ENCODE data around the gene QRICH1. TPM values are rescaled to one million over a fixed set of nuclear protein-coding genes. Genes with fewer than 3 reads are reported as not detected.
A peak's percentile ranks its signal among the peaks of the same experiment; 100 is the strongest.

Gene QRICH1
- total RNA-seq, 4 donors from 2014 or later = 35.8 to 65.6 (median 47.1) TPM

DNA sequence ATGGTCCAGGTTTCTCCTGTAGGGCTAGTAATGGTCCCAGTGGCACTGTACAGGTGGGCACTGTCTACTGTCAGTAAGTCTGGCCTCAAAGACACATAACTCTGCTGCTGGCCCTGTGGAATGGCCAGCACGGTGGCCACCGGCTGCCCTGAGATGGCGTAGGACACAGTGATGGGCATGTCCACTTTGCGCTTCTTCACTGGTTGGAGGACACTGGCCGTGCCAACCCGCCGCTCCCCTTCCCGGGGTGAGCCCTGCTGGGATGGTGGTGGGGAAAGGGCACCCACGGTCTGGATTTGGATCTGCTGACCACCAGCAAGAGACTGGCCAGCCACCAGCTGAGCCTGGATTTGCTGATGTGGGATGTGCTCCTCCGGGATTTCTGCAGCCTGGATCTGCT lies 36.6 kb downstream of the QRICH1 start:
- no peak overlapping the region for H3K27ac ChIP-seq
- TF ChIP-seq, protein P1, sequence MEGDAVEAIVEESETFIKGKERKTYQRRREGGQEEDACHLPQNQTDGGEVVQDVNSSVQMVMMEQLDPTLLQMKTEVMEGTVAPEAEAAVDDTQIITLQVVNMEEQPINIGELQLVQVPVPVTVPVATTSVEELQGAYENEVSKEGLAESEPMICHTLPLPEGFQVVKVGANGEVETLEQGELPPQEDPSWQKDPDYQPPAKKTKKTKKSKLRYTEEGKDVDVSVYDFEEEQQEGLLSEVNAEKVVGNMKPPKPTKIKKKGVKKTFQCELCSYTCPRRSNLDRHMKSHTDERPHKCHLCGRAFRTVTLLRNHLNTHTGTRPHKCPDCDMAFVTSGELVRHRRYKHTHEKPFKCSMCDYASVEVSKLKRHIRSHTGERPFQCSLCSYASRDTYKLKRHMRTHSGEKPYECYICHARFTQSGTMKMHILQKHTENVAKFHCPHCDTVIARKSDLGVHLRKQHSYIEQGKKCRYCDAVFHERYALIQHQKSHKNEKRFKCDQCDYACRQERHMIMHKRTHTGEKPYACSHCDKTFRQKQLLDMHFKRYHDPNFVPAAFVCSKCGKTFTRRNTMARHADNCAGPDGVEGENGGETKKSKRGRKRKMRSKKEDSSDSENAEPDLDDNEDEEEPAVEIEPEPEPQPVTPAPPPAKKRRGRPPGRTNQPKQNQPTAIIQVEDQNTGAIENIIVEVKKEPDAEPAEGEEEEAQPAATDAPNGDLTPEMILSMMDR (IDR thresholded peaks at IDR 0.05 in 4 of 5, conservative IDR thresholded peaks at IDR 0.05 in 1 of 5) = no peak
- no peak for TF ChIP-seq POLR2A (IDR thresholded peaks at IDR 0.05)
- H3K4me1 ChIP-seq = peaks cover 0 to 9% of the 10 kb centered on the region in 2 donors
- peaks cover 5 to 48% of the 10 kb centered on the region in 2 donors for H3K36me3 ChIP-seq
- H3K4me3 ChIP-seq = no peak overlapping the region
- ATAC-seq = no peak
- in situ Hi-C loops (cut with MboI; ENCODE audit: low sequenced_read_pairs in 4 of 4) = no loop called here
- no peaks in the 10 kb centered on the region for H3K27me3 ChIP-seq
- DNase-seq = no peak
- intact Hi-C loops (cut with DNase I; ENCODE audit: low total_unique reads) = no loop called here
- H3K9me3 ChIP-seq = no peaks in the 10 kb centered on the region

DNA sequence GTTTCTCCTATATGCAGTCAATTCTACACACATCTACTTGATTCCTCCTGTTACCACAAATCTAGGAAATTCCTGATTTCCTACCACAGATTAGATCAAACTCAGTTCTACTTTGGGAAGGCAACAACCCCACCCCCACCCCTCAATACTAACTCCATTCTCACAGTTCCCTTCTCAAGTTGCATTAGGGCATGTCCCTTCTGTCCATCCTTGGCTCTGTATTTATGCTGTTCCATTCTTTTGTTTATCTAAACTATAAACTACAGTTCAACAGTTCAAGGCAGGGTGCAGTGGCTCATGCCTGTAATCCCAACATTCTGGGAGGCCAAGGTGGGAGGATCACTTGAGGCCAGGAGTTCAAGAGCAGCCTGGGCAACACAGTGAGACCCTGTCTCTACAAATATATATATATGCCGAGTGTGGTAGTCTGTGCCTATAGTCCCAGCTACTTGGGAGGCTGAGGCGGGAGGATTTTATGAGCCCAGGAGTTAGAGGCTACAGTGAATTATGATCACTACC lies 39.5 kb downstream of the QRICH1 start:
- TF ChIP-seq, protein P1 (IDR thresholded peaks at IDR 0.05 in 4 of 5, conservative IDR thresholded peaks at IDR 0.05 in 1 of 5) = no peak
- no peak for TF ChIP-seq POLR2A (IDR thresholded peaks at IDR 0.05)
- Histone ChIP-seq H3K4me1 (peaks cover 0 to 9% of the 10 kb centered on the region in 2 donors), H3K27ac (peak overlapping the region in 2 of 4 donors; percentile 48 to 62), H3K27me3 (no peaks in the 10 kb centered on the region), H3K36me3 (peaks cover 5 to 50% of the 10 kb centered on the region in 2 donors), H3K9me3 (no peaks in the 10 kb centered on the region), H3K4me3 (no peak overlapping the region)
- no peak for DNase-seq
- intact Hi-C loops (cut with DNase I; ENCODE audit: low total_unique reads) (no loop called here), in situ Hi-C loops (cut with MboI; ENCODE audit: low sequenced_read_pairs in 4 of 4) (no loop called here)
- peak in 1 of 2 donors; percentile 52 for ATAC-seq

DNA sequence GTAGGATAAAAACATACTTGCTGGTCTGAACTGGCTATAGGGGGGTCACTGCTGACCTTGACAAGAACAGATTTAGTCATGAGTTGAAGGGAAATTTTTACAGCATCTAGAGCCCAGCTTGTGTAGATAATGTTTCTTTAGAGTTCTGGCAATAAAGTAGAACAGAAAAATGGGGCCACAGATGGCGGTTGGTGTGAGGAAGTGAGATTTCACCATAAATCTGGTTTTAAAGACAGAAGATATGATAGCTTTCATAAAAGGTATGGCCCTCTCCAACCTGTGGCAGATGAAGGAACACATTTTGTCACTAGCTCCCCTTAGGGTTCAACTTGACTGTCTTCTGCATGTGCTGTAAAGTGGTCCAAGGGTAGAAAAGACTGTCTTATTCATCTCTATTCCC lies 40.3 kb downstream of the QRICH1 start:
- no peak overlapping the region for H3K4me3 ChIP-seq
- in situ Hi-C loops (cut with MboI; ENCODE audit: low sequenced_read_pairs in 4 of 4) (no loop called here), intact Hi-C loops (cut with DNase I; ENCODE audit: low total_unique reads) (no loop called here)
- DNase-seq (no peak), ATAC-seq (no peak)
- peaks cover 0 to 9% of the 10 kb centered on the region in 2 donors for H3K4me1 ChIP-seq
- TF ChIP-seq, protein P1 (IDR thresholded peaks at IDR 0.05 in 4 of 5, conservative IDR thresholded peaks at IDR 0.05 in 1 of 5) = no peak
- TF ChIP-seq POLR2A (IDR thresholded peaks at IDR 0.05) = no peak
- H3K36me3 ChIP-seq = peaks cover 5 to 50% of the 10 kb centered on the region in 2 donors
- peak overlapping the region in 1 of 4 donors; percentile 48 for H3K27ac ChIP-seq
- H3K27me3 ChIP-seq = no peaks in the 10 kb centered on the region
- no peaks in the 10 kb centered on the region for H3K9me3 ChIP-seq

DNA sequence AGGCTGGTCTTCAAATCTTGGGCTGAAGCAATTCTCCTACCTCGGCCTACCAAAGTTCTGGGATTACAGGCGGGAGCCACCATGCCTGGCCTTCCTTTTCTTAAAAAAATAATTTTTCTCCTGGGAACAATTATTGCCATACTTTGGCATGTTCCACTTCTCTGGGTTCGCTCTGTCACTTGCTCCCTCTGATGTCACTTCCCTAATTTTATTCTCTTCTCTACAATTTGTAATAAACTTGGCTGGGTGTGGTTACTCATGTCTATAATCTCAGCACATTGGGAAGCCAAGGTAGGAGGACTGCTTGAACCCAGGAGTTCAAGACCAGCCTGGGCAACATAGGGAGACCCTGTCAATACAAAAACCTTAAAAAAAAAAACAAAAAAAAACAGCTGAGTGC lies 58.6 kb downstream of the QRICH1 start:
- intact Hi-C loops (cut with DNase I; ENCODE audit: low total_unique reads) (no loop called here), in situ Hi-C loops (cut with MboI; ENCODE audit: low sequenced_read_pairs in 4 of 4) (no loop called here)
- no peak overlapping the region for H3K27ac ChIP-seq
- no peaks in the 10 kb centered on the region for H3K9me3 ChIP-seq
- peaks cover 0 to 67% of the 10 kb centered on the region in 2 donors for H3K36me3 ChIP-seq
- H3K4me3 ChIP-seq = no peak overlapping the region
- no peaks in the 10 kb centered on the region for H3K27me3 ChIP-seq
- no peak for DNase-seq
- TF ChIP-seq POLR2A (IDR thresholded peaks at IDR 0.05) = no peak
- TF ChIP-seq, protein P1 (IDR thresholded peaks at IDR 0.05 in 4 of 5, conservative IDR thresholded peaks at IDR 0.05 in 1 of 5) = no peak
- H3K4me1 ChIP-seq = no peaks in the 10 kb centered on the region
- ATAC-seq = no peak

DNA sequence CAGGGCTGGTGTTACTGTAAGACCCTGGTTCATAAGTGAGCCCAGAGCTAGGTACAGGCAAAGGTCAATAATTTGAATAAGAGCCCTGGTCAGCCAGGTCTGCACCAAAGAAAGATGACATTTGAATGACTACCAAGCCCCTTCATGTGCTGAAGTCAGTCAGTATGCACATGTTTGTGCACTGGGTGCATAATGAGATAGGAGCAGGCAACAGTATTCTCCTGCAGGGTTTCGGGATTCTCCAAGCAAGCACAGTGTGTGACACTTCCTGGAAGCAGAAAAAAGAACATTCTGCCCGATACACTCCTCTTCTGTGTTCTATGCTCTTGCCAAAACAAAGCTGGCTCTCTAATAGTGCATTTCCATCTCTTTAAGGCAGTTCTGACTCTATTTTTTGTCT lies 59.2 kb downstream of the QRICH1 start:
- ATAC-seq = no peak
- H3K27me3 ChIP-seq = no peaks in the 10 kb centered on the region
- peaks cover 0 to 71% of the 10 kb centered on the region in 2 donors for H3K36me3 ChIP-seq
- H3K4me1 ChIP-seq = peaks cover 1 to 3% of the 10 kb centered on the region in 2 donors
- in situ Hi-C loops (cut with MboI; ENCODE audit: low sequenced_read_pairs in 4 of 4) (no loop called here), intact Hi-C loops (cut with DNase I; ENCODE audit: low total_unique reads) (no loop called here)
- H3K27ac ChIP-seq = no peak overlapping the region
- no peak for DNase-seq
- no peaks in the 10 kb centered on the region for H3K9me3 ChIP-seq
- TF ChIP-seq POLR2A (IDR thresholded peaks at IDR 0.05) = no peak
- TF ChIP-seq, protein P1 (IDR thresholded peaks at IDR 0.05 in 4 of 5, conservative IDR thresholded peaks at IDR 0.05 in 1 of 5) = no peak
- no peak overlapping the region for H3K4me3 ChIP-seq

Measured in gastrocnemius medialis (tissue), 4 donors.